H7 (cell line): ENCODE data around the gene DCXR. TPM values are rescaled to one million over a fixed set of nuclear protein-coding genes. Genes with fewer than 3 reads are reported as not detected.

Source experiments
- DNase-seq: peaks from one replicate; pipeline ENCODE4 v3.0.0; 2012
- H3K27me3 ChIP-seq: 2 replicates; pipeline ENCODE4 v1.6.0; 2011; ENCODE audit warnings: mild to moderate bottlenecking, low read length; ENCODE audit not compliant: control insufficient read depth, insufficient read depth
- H3K36me3 ChIP-seq: replicated peaks from 2 replicates; pipeline ENCODE4 v1.5.1; 2011; ENCODE audit warnings: low read length; ENCODE audit not compliant: control insufficient read depth, insufficient read depth
- H3K4me3 ChIP-seq: 2 replicates; pipeline ENCODE4 v1.5.1; 2011; ENCODE audit warnings: low read depth, mild to moderate bottlenecking, control low read depth, low read length, moderate library complexity; ENCODE audit not compliant: insufficient read depth
- total RNA-seq: library from RNA; depleted of rRNA; stranded (reverse); fragments of >200 nt; shearing (Covaris generic); gene quantifications from 2 replicates; pipeline ENCODE4 v1.2.3, GENCODE V29; 2014; rRNA removed

DCXR gene
- total RNA-seq, 1 experiment from 2014 or later: 110 TPM

GRCh38 chr17:81993729-81994592 lies 43.5 kb downstream of the DCXR start:
- Histone ChIP-seq H3K36me3 (no peaks in the 10 kb centered on the region), H3K27me3 (no peaks in the 10 kb centered on the region), H3K4me3 (no peak overlapping the region)
- DNase-seq: peak; percentile 83

- Histone ChIP-seq H3K4me3 (no peak overlapping the region), H3K27me3 (no peaks in the 10 kb centered on the region), H3K36me3 (no peaks in the 10 kb centered on the region)
- peak; percentile 82 for DNase-seq
These were observed 45.0 kb downstream of the DCXR start for GRCh38 chr17:81992306-81993102.

GRCh38 chr17:81991684-81992305 lies 45.7 kb downstream of the DCXR start:
- Histone ChIP-seq H3K27me3 (no peaks in the 10 kb centered on the region), H3K4me3 (no peak overlapping the region), H3K36me3 (no peaks in the 10 kb centered on the region)
- DNase-seq: peak; percentile 89

- no peak overlapping the region for H3K4me3 ChIP-seq
- H3K27me3 ChIP-seq: no peaks in the 10 kb centered on the region
- no peaks in the 10 kb centered on the region; the same call in 1 of the 2 replicates for H3K36me3 ChIP-seq
- no peak for DNase-seq
These were observed 46.4 kb downstream of the DCXR start for GRCh38 chr17:81990836-81991683.

GRCh38 chr17:81987161-81987770 lies 50.2 kb downstream of the DCXR start:
- Histone ChIP-seq H3K4me3 (no peak overlapping the region), H3K36me3 (peaks cover 10% of the 10 kb centered on the region), H3K27me3 (no peaks in the 10 kb centered on the region)
- peak; percentile 54 for DNase-seq

GRCh38 chr17:81986606-81987005 lies 50.9 kb downstream of the DCXR start:
- Histone ChIP-seq H3K36me3 (peaks cover 10% of the 10 kb centered on the region), H3K4me3 (no peak overlapping the region), H3K27me3 (no peaks in the 10 kb centered on the region)
- DNase-seq: peak; percentile 41

Other genes starting within 250 kb of the DCXR start
- gene GCGR, start 233.5 kb downstream of the DCXR start, total RNA-seq: 0.07 and 0.11 TPM in 2 replicates
- gene MCRIP1, start 204.4 kb downstream of the DCXR start, total RNA-seq: 180 and 204 TPM in 2 replicates
- not detected in 2 replicates for gene PPP1R27, start 202.6 kb downstream of the DCXR start, total RNA-seq
- 421 and 528 TPM in 2 replicates for gene P4HB, start 177.2 kb downstream of the DCXR start, total RNA-seq
- 127 and 158 TPM in 2 replicates for gene ARHGDIA, start 166.4 kb downstream of the DCXR start, total RNA-seq
- 195 and 271 TPM in 2 replicates for gene ALYREF, start 146.1 kb downstream of the DCXR start, total RNA-seq
- gene ANAPC11, start 146.0 kb downstream of the DCXR start, total RNA-seq: 269 and 274 TPM in 2 replicates
- gene NPB, start 135.5 kb downstream of the DCXR start, total RNA-seq: 0.85 and 0.94 TPM in 2 replicates
- 21.0 and 37.0 TPM in 2 replicates for gene PCYT2, start 126.3 kb downstream of the DCXR start, total RNA-seq
- 19.0 and 21.4 TPM in 2 replicates for gene SIRT7, start 119.5 kb downstream of the DCXR start, total RNA-seq
- 27.0 and 31.7 TPM in 2 replicates for gene MAFG, start 110.0 kb downstream of the DCXR start, total RNA-seq
- 267 and 298 TPM in 2 replicates for gene PYCR1, start 100.4 kb downstream of the DCXR start, total RNA-seq
- gene MYADML2, start 90.5 kb downstream of the DCXR start, total RNA-seq: 0.24 and 0.30 TPM in 2 replicates
- gene NOTUM, start 76.5 kb downstream of the DCXR start, total RNA-seq: 2.0 and 2.3 TPM in 2 replicates
- 62.1 and 65.8 TPM in 2 replicates for gene ASPSCR1, start 60.1 kb downstream of the DCXR start, total RNA-seq
- gene CENPX, start 14.8 kb downstream of the DCXR start, total RNA-seq: 171 and 247 TPM in 2 replicates
- 45.2 and 46.5 TPM in 2 replicates for gene LRRC45, start 14.4 kb downstream of the DCXR start, total RNA-seq
- 155 and 175 TPM in 2 replicates for gene RAC3, start 6.0 kb downstream of the DCXR start, total RNA-seq
- gene RFNG, start 14.1 kb upstream of the DCXR start, total RNA-seq: 43.0 and 50.8 TPM in 2 replicates
- 205 and 248 TPM in 2 replicates for gene GPS1, start 14.2 kb upstream of the DCXR start, total RNA-seq
- 114 and 129 TPM in 2 replicates for gene DUS1L, start 28.1 kb upstream of the DCXR start, total RNA-seq
- gene FASN, start 60.5 kb upstream of the DCXR start, total RNA-seq: 201 and 257 TPM in 2 replicates
- gene CCDC57, start 175.1 kb upstream of the DCXR start, total RNA-seq: 3.7 and 6.0 TPM in 2 replicates
- gene SLC16A3, start 191.3 kb upstream of the DCXR start, total RNA-seq: 31.2 and 52.0 TPM in 2 replicates
- 31.7 and 37.3 TPM in 2 replicates for gene CSNK1D, start 236.0 kb upstream of the DCXR start, total RNA-seq